SKM-1 (cell line): ENCODE data around the gene ZIC2.
"Not testable (repeated sequence)": the region's sequence is repeated elsewhere in the genome, so short reads cannot be mapped to it uniquely, and the experiment has no call there.

Experiments
- DNase-seq: peaks from one replicate; lab custom pipeline; 2025; ENCODE audit not compliant: unreplicated experiment; lab: John Stamatoyannopoulos, UW

The ZIC2 gene

GRCh38 chr13:99981735-99982035, at the start of gene ZIC2:
TSS of gene ZIC2 (plus strand) at chr13:99981784. CDS start at chr13:99982065, 281 bp downstream.
- DNase-seq: no peak

GRCh38 chr13:99932912-99933311, 48.7 kb upstream of the ZIC2 start:
- no peak for DNase-seq

GRCh38 chr13:99935772-99936171, 45.8 kb upstream of the ZIC2 start:
- DNase-seq: no peak

GRCh38 chr13:99938635-99939034, 42.9 kb upstream of the ZIC2 start:
- DNase-seq: no peak

GRCh38 chr13:99941086-99941485, 40.5 kb upstream of the ZIC2 start:
- DNase-seq: no peak

GRCh38 chr13:99941911-99942310, 39.7 kb upstream of the ZIC2 start:
- DNase-seq: no peak

- no peak for DNase-seq
Measured at GRCh38 chr13:99944102-99944501, 37.5 kb upstream of the ZIC2 start.

- DNase-seq: no peak
Measured at GRCh38 chr13:99944606-99945005, 37.0 kb upstream of the ZIC2 start.

- not testable (repeated sequence) for DNase-seq
Measured at GRCh38 chr13:99945515-99945914, 36.1 kb upstream of the ZIC2 start.

- no peak for DNase-seq
Measured at GRCh38 chr13:99947666-99948065, 33.9 kb upstream of the ZIC2 start.

- no peak for DNase-seq
Measured at GRCh38 chr13:99948411-99948810, 33.2 kb upstream of the ZIC2 start.

GRCh38 chr13:99948907-99949678, 32.5 kb upstream of the ZIC2 start:
- no peak for DNase-seq

- DNase-seq: no peak
Measured at GRCh38 chr13:99949679-99950413, 31.7 kb upstream of the ZIC2 start.

GRCh38 chr13:99951666-99952065, 29.9 kb upstream of the ZIC2 start:
- DNase-seq: not testable (repeated sequence)

- no peak for DNase-seq
Measured at GRCh38 chr13:99953138-99953755, 28.3 kb upstream of the ZIC2 start.

- no peak for DNase-seq
Measured at GRCh38 chr13:99955107-99955746, 26.4 kb upstream of the ZIC2 start.

GRCh38 chr13:99955747-99956472, 25.7 kb upstream of the ZIC2 start:
- DNase-seq: no peak

- DNase-seq: no peak
Measured at GRCh38 chr13:99956473-99957349, 24.9 kb upstream of the ZIC2 start.

- DNase-seq: no peak
Measured at GRCh38 chr13:99958406-99959126, 23.0 kb upstream of the ZIC2 start.
